Smooth muscle cell of the brain vasculature (primary cell): ENCODE results near the gene KIF26B.

ENCODE experiments used
- DNase-seq: peaks from one replicate; pipeline ENCODE4 v3.0.0-alpha.2; 2012; ENCODE audit warnings: low read depth, low spot score

The KIF26B gene

GRCh38 chr1:245493029-245493428 lies 338.2 kb downstream of the KIF26B start:
- no peak for DNase-seq

- no peak for DNase-seq
Observed at GRCh38 chr1:245495681-245496080, 340.9 kb downstream of the KIF26B start.

- DNase-seq = no peak
Observed at GRCh38 chr1:245500546-245500945, 345.8 kb downstream of the KIF26B start.

GRCh38 chr1:245501633-245502032 lies 346.8 kb downstream of the KIF26B start:
- no peak for DNase-seq

- no peak for DNase-seq
Observed at GRCh38 chr1:245503548-245503947, 348.8 kb downstream of the KIF26B start.

- DNase-seq = no peak
Observed at GRCh38 chr1:245510144-245510543, 355.4 kb downstream of the KIF26B start.

- DNase-seq = no peak
Observed at GRCh38 chr1:245512181-245512888, 357.6 kb downstream of the KIF26B start.

GRCh38 chr1:245512980-245513578 lies 358.3 kb downstream of the KIF26B start:
- DNase-seq = no peak

GRCh38 chr1:245516284-245516759 lies 361.5 kb downstream of the KIF26B start:
- DNase-seq = no peak

- no peak for DNase-seq
Observed at GRCh38 chr1:245520611-245521010, 365.8 kb downstream of the KIF26B start.

GRCh38 chr1:245526141-245526540 lies 371.4 kb downstream of the KIF26B start:
- no peak for DNase-seq

GRCh38 chr1:245528258-245528635 lies 373.5 kb downstream of the KIF26B start:
- DNase-seq = no peak

- no peak for DNase-seq
Observed at GRCh38 chr1:245530937-245531336, 376.2 kb downstream of the KIF26B start.

GRCh38 chr1:245537992-245538391 lies 383.2 kb downstream of the KIF26B start:
- no peak for DNase-seq

GRCh38 chr1:245538671-245539070 lies 383.9 kb downstream of the KIF26B start:
- no peak for DNase-seq

- DNase-seq = no peak
Observed at GRCh38 chr1:245541369-245541768, 386.6 kb downstream of the KIF26B start.

GRCh38 chr1:245542365-245542764 lies 387.6 kb downstream of the KIF26B start:
- DNase-seq = no peak

GRCh38 chr1:245544236-245544635 lies 389.5 kb downstream of the KIF26B start:
- DNase-seq = no peak

- no peak for DNase-seq
Observed at GRCh38 chr1:245546875-245547274, 392.1 kb downstream of the KIF26B start.

GRCh38 chr1:245549996-245550719 lies 395.4 kb downstream of the KIF26B start:
- DNase-seq = no peak

GRCh38 chr1:245550720-245551043 lies 395.9 kb downstream of the KIF26B start:
- DNase-seq = no peak

- DNase-seq = no peak
Observed at GRCh38 chr1:245551536-245551935, 396.8 kb downstream of the KIF26B start.

GRCh38 chr1:245552331-245552730 lies 397.5 kb downstream of the KIF26B start:
- DNase-seq = no peak
